ENCODE data around the gene NME3.

- TF ChIP-seq CTCF (conservative IDR thresholded peaks at IDR 0.05) (no peak), ZFX (IDR thresholded peaks at IDR 0.05) (no peak)
Observed at GRCh38 chr16:1734123-1734522, 37.2 kb downstream of the NME3 start.
